Uterus (tissue), 2 donors: ENCODE data around the gene RPGRIP1L.

Experiments
- POLR2A ChIP-seq, 2 donors: fragments of 450-650 bp; IDR thresholded peaks; one replicate each; pipeline ENCODE4 v1.6.1; 2016; ENCODE audit warnings: antibody characterized with exemption in 2 of 2, mild to moderate bottlenecking in 1 of 2, moderate library complexity in 1 of 2
- TF ChIP-seq, protein P1 (sequence below), 4 experiments: fragments of 200-600 bp in 2 of 4; fragments of 450-650 bp in 2 of 4; sonication (generic) in 2 of 4; IDR thresholded peaks; one replicate each; pipeline ENCODE4 v1.5.1; 2016 to 2019; ENCODE audit warnings: antibody characterized with exemption in 4 of 4, mild to moderate bottlenecking in 2 of 4, moderate library complexity in 1 of 4

- TF ChIP-seq, protein P1, sequence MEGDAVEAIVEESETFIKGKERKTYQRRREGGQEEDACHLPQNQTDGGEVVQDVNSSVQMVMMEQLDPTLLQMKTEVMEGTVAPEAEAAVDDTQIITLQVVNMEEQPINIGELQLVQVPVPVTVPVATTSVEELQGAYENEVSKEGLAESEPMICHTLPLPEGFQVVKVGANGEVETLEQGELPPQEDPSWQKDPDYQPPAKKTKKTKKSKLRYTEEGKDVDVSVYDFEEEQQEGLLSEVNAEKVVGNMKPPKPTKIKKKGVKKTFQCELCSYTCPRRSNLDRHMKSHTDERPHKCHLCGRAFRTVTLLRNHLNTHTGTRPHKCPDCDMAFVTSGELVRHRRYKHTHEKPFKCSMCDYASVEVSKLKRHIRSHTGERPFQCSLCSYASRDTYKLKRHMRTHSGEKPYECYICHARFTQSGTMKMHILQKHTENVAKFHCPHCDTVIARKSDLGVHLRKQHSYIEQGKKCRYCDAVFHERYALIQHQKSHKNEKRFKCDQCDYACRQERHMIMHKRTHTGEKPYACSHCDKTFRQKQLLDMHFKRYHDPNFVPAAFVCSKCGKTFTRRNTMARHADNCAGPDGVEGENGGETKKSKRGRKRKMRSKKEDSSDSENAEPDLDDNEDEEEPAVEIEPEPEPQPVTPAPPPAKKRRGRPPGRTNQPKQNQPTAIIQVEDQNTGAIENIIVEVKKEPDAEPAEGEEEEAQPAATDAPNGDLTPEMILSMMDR (IDR thresholded peaks at IDR 0.05): no peak
- no peak for TF ChIP-seq POLR2A (IDR thresholded peaks at IDR 0.05)
Measured at GRCh38 chr16:53558710-53559109, 144.9 kb downstream of the RPGRIP1L start.
